Left ventricle myocardium superior (tissue), 1 donor: ENCODE measurements around the gene CAMSAP2. TPM values are rescaled to one million over a fixed set of nuclear protein-coding genes. Genes with fewer than 3 reads are reported as not detected.
"Not testable (repeated sequence)": the region's sequence is repeated elsewhere in the genome, so short reads cannot be mapped to it uniquely, and the experiment has no call there.

ENCODE experiments used
- ATAC-seq: fragments of 200-7000 bp; cut with Tn5 transposase; one replicate; pipeline ENCODE4 v1.9.1; 2020; ENCODE audit warnings: mild to moderate bottlenecking, moderate library complexity
- DNase-seq: peaks from one replicate; pipeline ENCODE4 v3.0.0-alpha.2; 2020
- intact Hi-C: fragments of 100-400 bp; cut with micrococcal nuclease; formaldehyde crosslinking; loops from one replicate; pipeline ENCODE4 v1.11.0; 2022
- total RNA-seq: library from RNA; stranded (reverse); fragmentation: NEBNext Ultra II Directional; extraction: Animal tissue kit (Norgen Biotek cat#: 25700); gene quantifications from one replicate; pipeline ENCODE4 v1.2.1, GENCODE V29; 2021
- donor health status: DM: no; HTN: yes; CAD: no; lungs with severe emphysema.

The CAMSAP2 gene
- total RNA-seq, 1 donor from 2014 or later, result 42.1 TPM

- ATAC-seq (no peak), DNase-seq (no peak)
- intact Hi-C loops, result loop anchor here (10.0 kb wide), 1 partner anchor 198 kb away; no protein-coding TSS in a partner anchor
Measured at GRCh38 chr1:200776949-200777348, 38.3 kb downstream of the CAMSAP2 start.

GRCh38 chr1:200778766-200779165 is 40.1 kb downstream of the CAMSAP2 start:
- DNase-seq, result peak; percentile 33
- peak; percentile 50 for ATAC-seq
- intact Hi-C loops, result loop anchor here (10.0 kb wide), 1 partner anchor 196 kb away; no protein-coding TSS in a partner anchor

DNA sequence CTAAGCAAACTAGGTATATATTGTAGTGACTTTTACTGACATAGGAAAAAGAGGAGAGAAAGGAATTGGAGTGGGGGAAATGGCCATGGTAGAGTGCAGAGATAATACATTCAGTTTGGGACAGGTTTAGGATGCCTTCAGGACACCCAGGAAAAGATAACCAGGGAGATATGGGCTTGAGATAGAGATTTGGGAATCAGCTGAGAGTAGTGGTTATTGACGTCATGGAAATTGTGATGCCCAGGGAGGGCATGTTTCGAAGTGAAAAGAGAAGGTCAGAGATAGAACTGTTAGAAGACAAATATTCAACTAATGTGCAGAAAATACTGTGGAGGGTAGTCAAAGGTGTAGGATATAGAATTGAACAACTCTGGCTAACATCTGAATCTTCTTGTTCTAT is 40.6 kb downstream of the CAMSAP2 start:
- intact Hi-C loops, result loop anchor here (10.0 kb wide), 1 partner anchor 195 kb away; no protein-coding TSS in a partner anchor

GRCh38 chr1:200780545-200781369 is 42.1 kb downstream of the CAMSAP2 start:
- intact Hi-C loops, result no loop called here
- ATAC-seq, result no peak

More for the DNA sequence above, 40.6 kb downstream of the CAMSAP2 start:
- ATAC-seq, result peak; percentile 30
- DNase-seq, result no peak

GRCh38 chr1:200783926-200784325 is 45.2 kb downstream of the CAMSAP2 start:
- DNase-seq (no peak), ATAC-seq (no peak)
- intact Hi-C loops, result no loop called here

More at GRCh38 chr1:200780545-200781369, 42.1 kb downstream of the CAMSAP2 start:
- DNase-seq, result no peak

GRCh38 chr1:200784576-200784975 is 45.9 kb downstream of the CAMSAP2 start:
- DNase-seq (no peak), ATAC-seq (no peak)
- intact Hi-C loops, result no loop called here

DNA sequence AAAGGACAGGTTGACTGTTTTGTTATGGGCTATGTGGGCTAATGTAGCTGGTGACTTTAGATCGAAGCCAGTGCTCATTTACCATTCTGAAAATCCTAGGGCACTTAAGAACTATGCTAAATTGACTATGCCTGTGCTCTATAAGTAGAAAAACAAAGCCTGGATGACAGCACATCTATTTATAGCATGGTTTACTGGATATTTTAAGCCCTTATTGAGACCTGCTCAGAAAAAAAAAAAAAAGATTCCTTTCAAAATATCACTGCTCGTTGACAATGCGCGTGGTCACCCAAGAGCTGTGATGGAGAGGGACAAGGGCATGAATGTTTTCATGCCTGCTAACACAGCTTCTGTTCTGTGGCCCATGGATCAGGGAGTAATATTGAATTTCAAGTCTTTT is 48.1 kb downstream of the CAMSAP2 start:
- intact Hi-C loops, result no loop called here
- ATAC-seq (peak; percentile 77), DNase-seq (no peak)

DNA sequence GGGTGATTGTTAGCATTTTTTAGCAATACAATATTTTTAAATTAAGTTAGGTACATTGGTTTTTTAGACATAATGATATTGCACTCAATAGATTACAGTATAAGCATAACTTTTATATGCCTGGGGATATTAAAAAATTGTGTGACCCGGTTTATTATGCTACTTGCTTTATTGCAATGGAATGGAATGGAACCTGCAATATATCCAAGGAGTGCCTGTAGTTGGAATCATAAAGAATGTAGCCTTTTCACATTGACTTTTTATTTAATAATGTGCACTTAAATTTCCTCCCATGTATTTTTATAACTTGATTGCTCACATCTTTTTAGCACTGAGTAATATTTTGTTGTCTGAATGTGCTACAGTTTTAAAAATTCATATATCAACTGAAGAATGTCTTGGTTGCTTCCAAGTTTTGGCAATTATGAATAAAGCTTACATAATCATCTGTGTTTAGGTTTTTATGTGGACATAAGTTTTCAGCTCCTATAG is 49.2 kb downstream of the CAMSAP2 start:
- DNase-seq (no peak), ATAC-seq (no peak)
- intact Hi-C loops, result no loop called here

GRCh38 chr1:200791012-200791411 is 52.3 kb downstream of the CAMSAP2 start:
- intact Hi-C loops, DNase-seq, ATAC-seq: not testable (repeated sequence)

GRCh38 chr1:200793677-200794076 is 55.0 kb downstream of the CAMSAP2 start:
- ATAC-seq (no peak), DNase-seq (no peak)
- intact Hi-C loops, result no loop called here

GRCh38 chr1:200794506-200795065 is 55.9 kb downstream of the CAMSAP2 start:
- intact Hi-C loops, result no loop called here
- peak; percentile 76 for ATAC-seq

DNA sequence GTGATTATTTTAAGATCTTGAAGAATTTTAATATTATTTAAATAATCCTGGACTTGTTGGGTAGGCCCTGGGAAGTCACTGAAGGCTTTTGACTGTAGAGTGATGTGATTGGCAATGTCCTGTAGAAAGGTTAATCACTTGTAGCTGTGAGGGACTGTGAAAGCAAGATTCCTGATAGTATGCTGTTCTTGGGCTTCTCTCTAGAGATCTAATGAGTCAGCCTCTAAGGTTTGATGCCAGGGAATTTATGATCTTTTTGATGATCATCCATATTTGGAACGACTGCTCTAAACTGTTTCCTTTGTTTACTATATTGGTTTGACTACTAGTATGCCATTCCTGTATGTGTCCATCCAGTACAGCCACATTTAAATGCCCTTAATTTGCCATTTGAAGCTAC is 56.5 kb downstream of the CAMSAP2 start:
- ATAC-seq, result no peak

More at GRCh38 chr1:200794506-200795065, 55.9 kb downstream of the CAMSAP2 start:
- no peak for DNase-seq

GRCh38 chr1:200802042-200802441 is 63.3 kb downstream of the CAMSAP2 start:
- DNase-seq, result no peak
- ATAC-seq, result no peak
- intact Hi-C loops, result loop anchor here (2.0 to 5.0 kb wide), 2 partner anchors 130 to 181 kb away; partner anchors contain the start of gene KIF14

More for the DNA sequence above, 56.5 kb downstream of the CAMSAP2 start:
- DNase-seq, result no peak
- intact Hi-C loops, result no loop called here

GRCh38 chr1:200802865-200803512 is 64.3 kb downstream of the CAMSAP2 start:
- intact Hi-C loops, result loop anchor here (2.0 to 5.0 kb wide), 2 partner anchors 131 to 182 kb away; partner anchors contain the start of gene KIF14
- ATAC-seq (peak; percentile 82), DNase-seq (peak; percentile 70)

DNA sequence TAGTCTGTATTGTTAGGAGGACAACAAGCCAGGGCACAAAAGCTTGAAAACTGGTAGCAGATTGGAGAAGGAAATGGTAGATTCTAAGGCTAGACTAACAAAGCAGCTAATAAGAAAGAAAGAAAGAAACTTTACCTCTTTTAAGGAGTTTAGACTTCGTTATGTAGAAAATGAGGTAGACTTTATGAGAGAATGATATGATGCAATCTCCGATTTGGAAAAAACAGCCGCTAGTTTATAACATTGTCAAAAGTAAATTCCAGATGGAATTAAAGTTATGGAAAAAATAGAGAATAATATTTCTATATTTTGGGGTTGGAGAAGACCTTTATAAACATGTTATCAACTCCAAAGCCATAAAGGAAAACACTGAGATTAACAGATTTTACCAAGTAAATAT is 67.0 kb downstream of the CAMSAP2 start:
- DNase-seq (no peak), ATAC-seq (no peak)
- intact Hi-C loops, result no loop called here

DNA sequence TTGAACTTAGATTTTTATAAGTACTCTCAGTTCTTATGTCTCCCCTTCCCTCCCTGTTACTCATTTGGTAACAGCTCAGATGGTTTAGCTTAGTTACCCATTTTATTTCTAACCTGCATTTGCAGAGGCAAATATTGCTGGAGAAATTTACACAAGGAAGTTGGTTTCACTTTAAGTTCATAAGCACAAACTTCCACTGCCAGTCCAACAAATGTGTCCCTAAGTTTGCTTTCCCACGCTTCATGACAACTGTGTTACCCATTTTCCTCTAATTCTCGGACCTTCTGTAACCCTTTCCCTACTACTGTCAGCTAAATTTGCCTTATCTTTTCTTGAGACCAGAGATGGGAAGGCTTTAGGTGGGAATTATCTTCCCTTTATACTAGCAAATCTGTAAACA is 70.2 kb downstream of the CAMSAP2 start:
- ATAC-seq, result no peak
- DNase-seq, result no peak
- intact Hi-C loops, result no loop called here

DNA sequence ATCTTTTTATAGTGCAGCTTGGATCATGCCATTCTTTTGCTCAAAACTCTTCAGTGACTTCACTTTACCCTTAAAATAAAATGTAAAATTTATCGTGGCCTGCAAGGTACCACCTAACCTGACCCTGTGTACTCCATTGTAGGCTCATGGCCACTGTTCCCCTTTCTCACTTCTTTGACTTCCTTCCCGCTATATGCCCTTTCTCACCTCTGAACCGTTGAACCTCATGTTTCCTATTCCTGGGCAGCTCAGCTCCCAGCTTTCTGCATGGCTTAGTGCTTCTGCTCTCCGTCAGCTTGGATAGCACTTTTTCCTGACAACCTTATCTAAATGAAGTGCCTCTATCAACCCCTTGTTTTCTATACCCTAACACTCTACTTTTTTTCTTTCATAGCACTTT is 73.0 kb downstream of the CAMSAP2 start:
- DNase-seq, result no peak
- intact Hi-C loops, result no loop called here
- no peak for ATAC-seq

DNA sequence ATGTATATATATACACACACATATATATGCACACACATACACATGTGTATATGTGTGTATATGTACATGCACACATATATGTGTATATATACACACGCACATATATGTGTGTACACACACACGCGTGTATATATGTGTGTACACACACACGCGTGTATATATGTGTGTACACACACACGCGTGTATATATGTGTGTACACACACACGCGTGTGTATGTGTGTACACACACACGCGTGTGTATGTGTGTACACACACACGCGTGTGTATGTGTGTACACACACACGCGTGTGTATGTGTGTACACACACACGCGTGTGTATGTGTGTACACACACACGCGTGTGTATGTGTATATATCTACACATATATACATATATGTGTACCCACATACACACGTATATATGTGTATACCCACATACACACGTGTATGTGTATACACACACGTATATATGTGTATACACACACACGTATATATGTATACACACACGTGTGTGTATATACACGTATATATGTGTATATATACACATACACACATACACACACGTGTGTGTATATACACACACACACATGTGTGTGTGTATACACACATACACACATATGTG is 78.0 kb downstream of the CAMSAP2 start:
- ATAC-seq, intact Hi-C loops, DNase-seq: not testable (repeated sequence)

- DNase-seq, result no peak
- no peak for ATAC-seq
- intact Hi-C loops, result no loop called here
Measured at GRCh38 chr1:200818248-200818647, 79.6 kb downstream of the CAMSAP2 start.
